Trophoblast cell (in vitro differentiated cells and primary cell): Measurements from ENCODE around the gene MCTP1.

Experiments
- DNase-seq, 2 donors: peaks; one replicate each; pipeline ENCODE4 v3.0.0-alpha.2; 2016
- H2AFZ ChIP-seq: 2 replicates; pipeline ENCODE4 v1.6.1; 2013; ENCODE audit warnings: low read length, moderate library complexity, mild to moderate bottlenecking; ENCODE audit not compliant: insufficient read depth, poor library complexity
- H2AK5ac ChIP-seq: 2 replicates; pipeline ENCODE4 v1.6.1; 2013; ENCODE audit warnings: mild to moderate bottlenecking, low read length
- H2BK120ac ChIP-seq: 2 replicates; pipeline ENCODE4 v1.6.1; 2013; ENCODE audit warnings: low read length, mild to moderate bottlenecking, moderate library complexity; ENCODE audit not compliant: insufficient read depth, poor library complexity
- H2BK12ac ChIP-seq: 2 replicates; pipeline ENCODE4 v1.6.1; 2013; ENCODE audit warnings: mild to moderate bottlenecking, low read length, moderate library complexity
- H2BK5ac ChIP-seq: 2 replicates; pipeline ENCODE4 v1.6.1; 2013; ENCODE audit warnings: low read length, low read depth, moderate library complexity, mild to moderate bottlenecking; ENCODE audit not compliant: poor library complexity
- H3K14ac ChIP-seq: 2 replicates; pipeline ENCODE4 v1.6.1; 2013; ENCODE audit warnings: mild to moderate bottlenecking, low read length
- H3K18ac ChIP-seq: 2 replicates; pipeline ENCODE4 v1.6.1; 2013; ENCODE audit warnings: mild to moderate bottlenecking, low read length
- H3K23ac ChIP-seq: 2 replicates; pipeline ENCODE4 v1.6.1; 2013; ENCODE audit warnings: low read length
- H3K27ac ChIP-seq: 2 replicates; pipeline ENCODE4 v1.5.1; 2013; ENCODE audit warnings: low read depth, mild to moderate bottlenecking, inconsistent platforms, low read length, moderate library complexity
- H3K27me3 ChIP-seq: 2 replicates; pipeline ENCODE4 v1.6.1; 2013; ENCODE audit warnings: inconsistent platforms, mild to moderate bottlenecking, low read length, moderate library complexity; ENCODE audit not compliant: insufficient read depth
- H3K36me3 ChIP-seq, 2 experiments: 1 replicate in 1 of 2; 2 replicates in 1 of 2; pipeline ENCODE4 v1.6.1; 2013; ENCODE audit warnings: low read length in 2 of 2, mild to moderate bottlenecking in 2 of 2, moderate library complexity in 1 of 2; ENCODE audit not compliant: insufficient read depth in 2 of 2, control insufficient read depth in 1 of 2
- H3K4ac ChIP-seq: 2 replicates; pipeline ENCODE4 v1.6.1; 2013; ENCODE audit warnings: low read depth, mild to moderate bottlenecking, low read length, moderate library complexity
- H3K4me1 ChIP-seq, 2 experiments: 1 replicate in 1 of 2; 2 replicates in 1 of 2; pipeline ENCODE4 v1.6.1; 2013; ENCODE audit warnings: low read length in 2 of 2, mild to moderate bottlenecking in 2 of 2, moderate library complexity in 1 of 2; ENCODE audit not compliant: insufficient read depth in 2 of 2, control insufficient read depth in 1 of 2
- H3K4me2 ChIP-seq: 2 replicates; pipeline ENCODE4 v1.6.1; 2013; ENCODE audit warnings: inconsistent platforms, mild to moderate bottlenecking, low read length, moderate library complexity
- H3K4me3 ChIP-seq: 2 replicates; pipeline ENCODE4 v1.5.1; 2013; ENCODE audit warnings: mild to moderate bottlenecking, low read depth, low read length, inconsistent platforms
- H3K79me1 ChIP-seq: one replicate; pipeline ENCODE4 v1.6.1; 2013; ENCODE audit warnings: low read length
- H3K79me2 ChIP-seq: 2 replicates; pipeline ENCODE4 v1.6.1; 2013; ENCODE audit warnings: low read length, mild to moderate bottlenecking; ENCODE audit not compliant: control insufficient read depth, insufficient read depth, poor library complexity
- H3K9ac ChIP-seq: 2 replicates; pipeline ENCODE4 v1.6.1; 2013; ENCODE audit warnings: mild to moderate bottlenecking, low read length
- H3K9me3 ChIP-seq: 2 replicates; pipeline ENCODE4 v1.6.1; 2013; ENCODE audit warnings: low read depth, mild to moderate bottlenecking, control low read depth, inconsistent platforms, low read length; ENCODE audit not compliant: insufficient read depth
- H4K12ac ChIP-seq: 2 replicates; pipeline ENCODE4 v1.6.1; 2013; ENCODE audit warnings: low read depth, mild to moderate bottlenecking, low read length, moderate library complexity
- H4K8ac ChIP-seq: 2 replicates; pipeline ENCODE4 v1.6.1; 2013; ENCODE audit warnings: low read depth, mild to moderate bottlenecking, low read length, moderate library complexity
- H4K91ac ChIP-seq: one replicate; pipeline ENCODE4 v1.6.1; 2013; ENCODE audit warnings: low read depth, mild to moderate bottlenecking, low read length, moderate library complexity
- WGBS: extraction: QIAGEN DNeasy Blood & Tissue Kit; methylation state at CpG from one replicate; pipeline ENCODE4 v1.1.7; 2013; ENCODE audit warnings: missing lambda C conversion rate; ENCODE audit not compliant: insufficient read length, insufficient coverage; ENCODE audit errors: extremely low coverage; 5-methylcytosine and 5-hydroxymethylcytosine counted together

The MCTP1 gene

GRCh38 chr5:94941122-94941755 is 343.7 kb downstream of the MCTP1 start:
- no peak overlapping the region for H2AK5ac ChIP-seq
- no peak overlapping the region for H3K14ac ChIP-seq
- no peak overlapping the region for H4K12ac ChIP-seq
- H3K27me3 ChIP-seq, result no peaks in the 10 kb centered on the region
- no CpG with 5 or more reads among the region's 1 CpG for WGBS
- H2BK12ac ChIP-seq, result no peak overlapping the region
- no peak overlapping the region for H3K9ac ChIP-seq
- no peak overlapping the region for H3K23ac ChIP-seq
- no peak overlapping the region for H4K91ac ChIP-seq
- H3K4me2 ChIP-seq, result no peak overlapping the region
- no peaks in the 10 kb centered on the region for H3K4me1 ChIP-seq
- no peak overlapping the region for H2BK5ac ChIP-seq
- no peak for DNase-seq
- H3K36me3 ChIP-seq, result no peaks in the 10 kb centered on the region
- H3K4me3 ChIP-seq, result no peak overlapping the region
- H3K27ac ChIP-seq, result no peak overlapping the region
- no peaks in the 10 kb centered on the region for H3K9me3 ChIP-seq
- H2BK120ac ChIP-seq, result no peak overlapping the region
- H4K8ac ChIP-seq, result no peak overlapping the region
- no peaks in the 10 kb centered on the region for H3K79me2 ChIP-seq
- H3K79me1 ChIP-seq, result no peaks in the 10 kb centered on the region
- H2AFZ ChIP-seq, result no peak overlapping the region
- H3K4ac ChIP-seq, result no peak overlapping the region
- no peak overlapping the region for H3K18ac ChIP-seq

GRCh38 chr5:94932259-94932658 is 352.6 kb downstream of the MCTP1 start:
- H2BK5ac ChIP-seq, result no peak overlapping the region
- no peak overlapping the region for H2BK120ac ChIP-seq
- H3K18ac ChIP-seq, result no peak overlapping the region
- no peaks in the 10 kb centered on the region for H3K4me1 ChIP-seq
- no peaks in the 10 kb centered on the region for H3K36me3 ChIP-seq
- no peak overlapping the region for H3K9ac ChIP-seq
- no peak overlapping the region for H4K12ac ChIP-seq
- no peaks in the 10 kb centered on the region for H3K27me3 ChIP-seq
- H2AK5ac ChIP-seq, result no peak overlapping the region
- H3K23ac ChIP-seq, result no peak overlapping the region
- no peak overlapping the region for H3K4me2 ChIP-seq
- no peak overlapping the region for H3K27ac ChIP-seq
- H4K91ac ChIP-seq, result no peak overlapping the region
- no CpG with 5 or more reads among the region's 2 CpGs for WGBS
- no peaks in the 10 kb centered on the region for H3K79me2 ChIP-seq
- H2AFZ ChIP-seq, result no peak overlapping the region
- H2BK12ac ChIP-seq, result no peak overlapping the region
- H4K8ac ChIP-seq, result no peak overlapping the region
- H3K4me3 ChIP-seq, result no peak overlapping the region
- DNase-seq, result no peak
- H3K4ac ChIP-seq, result no peak overlapping the region
- no peaks in the 10 kb centered on the region for H3K9me3 ChIP-seq
- H3K14ac ChIP-seq, result no peak overlapping the region
- H3K79me1 ChIP-seq, result no peaks in the 10 kb centered on the region

DNA sequence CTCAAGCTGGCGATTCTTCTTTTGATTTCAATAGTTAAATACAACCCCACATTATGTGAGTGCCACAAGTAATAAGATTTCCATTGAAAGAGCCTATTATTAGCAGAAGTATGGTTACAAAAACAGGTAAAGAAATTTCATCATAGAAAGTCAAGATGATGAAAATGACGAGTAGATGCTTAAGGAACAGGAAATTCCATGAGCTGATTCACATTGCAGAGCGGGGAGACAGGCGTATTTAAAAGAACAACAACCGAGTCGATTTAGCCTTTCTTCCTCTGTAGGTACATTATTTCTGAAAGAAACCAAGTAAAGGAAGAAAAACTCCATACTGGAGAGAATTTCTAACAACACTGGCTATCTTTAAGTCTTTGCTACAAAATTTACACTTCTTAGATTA is 356.0 kb downstream of the MCTP1 start:
- Histone ChIP-seq H3K36me3 (no peaks in the 10 kb centered on the region), H4K12ac (no peak overlapping the region), H3K79me1 (no peaks in the 10 kb centered on the region), H2BK12ac (no peak overlapping the region), H2BK120ac (no peak overlapping the region), H3K27ac (no peak overlapping the region), H3K27me3 (no peaks in the 10 kb centered on the region), H3K9ac (no peak overlapping the region), H3K18ac (no peak overlapping the region), H3K14ac (no peak overlapping the region), H3K4me2 (no peak overlapping the region), H3K23ac (no peak overlapping the region), H2AK5ac (no peak overlapping the region), H3K9me3 (no peaks in the 10 kb centered on the region), H2AFZ (no peak overlapping the region), H4K8ac (no peak overlapping the region), H3K4me1 (no peaks in the 10 kb centered on the region), H3K79me2 (no peaks in the 10 kb centered on the region), H3K4me3 (no peak overlapping the region), H3K4ac (no peak overlapping the region), H4K91ac (no peak overlapping the region), H2BK5ac (no peak overlapping the region)
- DNase-seq, result peak in 1 of 2 donors; percentile 29
- no CpG with 5 or more reads among the region's 6 CpGs for WGBS

GRCh38 chr5:94920570-94920969 is 364.3 kb downstream of the MCTP1 start:
- Histone ChIP-seq H3K4ac (no peak overlapping the region), H3K4me2 (no peak overlapping the region), H3K27ac (no peak overlapping the region), H4K91ac (no peak overlapping the region), H2AK5ac (no peak overlapping the region), H3K9ac (no peak overlapping the region), H3K79me1 (no peaks in the 10 kb centered on the region), H3K4me1 (no peaks in the 10 kb centered on the region), H3K9me3 (no peaks in the 10 kb centered on the region), H3K23ac (no peak overlapping the region), H2AFZ (no peak overlapping the region), H3K36me3 (no peaks in the 10 kb centered on the region), H2BK120ac (no peak overlapping the region), H3K14ac (no peak overlapping the region), H3K79me2 (no peaks in the 10 kb centered on the region), H3K18ac (no peak overlapping the region), H2BK12ac (no peak overlapping the region), H2BK5ac (no peak overlapping the region), H3K27me3 (no peaks in the 10 kb centered on the region), H4K12ac (no peak overlapping the region), H4K8ac (no peak overlapping the region), H3K4me3 (no peak overlapping the region)
- no CpG with 5 or more reads among the region's 14 CpGs for WGBS
- DNase-seq, result no peak
